Neural progenitor cell (in vitro differentiated cells): ENCODE data around the gene ZNF605. TPM values are rescaled to one million over a fixed set of nuclear protein-coding genes. Genes with fewer than 3 reads are reported as not detected.
"Not testable (repeated sequence)": the region's sequence is repeated elsewhere in the genome, so short reads cannot be mapped to it uniquely, and the experiment has no call there.

Experiments used
- DNase-seq: peaks from one replicate; pipeline ENCODE4 v3.0.0-alpha.2; 2016; ENCODE audit warnings: low spot score
- H2AFZ ChIP-seq: fragments of 200-600 bp; sonication (generic); replicated peaks from 2 replicates; pipeline ENCODE4 v1.6.1; 2016; ENCODE audit warnings: antibody characterized with exemption
- H3F3A ChIP-seq: fragments of 200-600 bp; sonication (generic); 2 replicates; pipeline ENCODE4 v1.6.1; 2016; ENCODE audit warnings: antibody characterized with exemption, low read depth
- H3K27ac ChIP-seq: fragments of 200-600 bp; sonication (generic); 2 replicates; pipeline ENCODE4 v1.5.1; 2016; ENCODE audit warnings: mild to moderate bottlenecking
- H3K27me3 ChIP-seq: fragments of 200-600 bp; sonication (generic); 2 replicates; pipeline ENCODE4 v1.6.1; 2016; ENCODE audit warnings: mild to moderate bottlenecking, moderate library complexity
- H3K36me3 ChIP-seq: fragments of 200-600 bp; sonication (generic); 2 replicates; pipeline ENCODE4 v1.5.1; 2016
- H3K4me1 ChIP-seq: fragments of 200-600 bp; sonication (generic); 2 replicates; pipeline ENCODE4 v1.6.1; 2016; ENCODE audit warnings: mixed run types
- H3K4me2 ChIP-seq: fragments of 200-600 bp; sonication (generic); 2 replicates; pipeline ENCODE4 v1.6.1; 2016
- H3K4me3 ChIP-seq: fragments of 200-600 bp; sonication (generic); 2 replicates; pipeline ENCODE4 v1.5.1; 2016
- H3K79me2 ChIP-seq: fragments of 200-600 bp; sonication (generic); 2 replicates; pipeline ENCODE4 v1.6.1; 2016; ENCODE audit warnings: low read depth
- H3K9ac ChIP-seq: fragments of 200-600 bp; sonication (generic); 2 replicates; pipeline ENCODE4 v1.6.1; 2016
- H3K9me3 ChIP-seq: fragments of 200-600 bp; sonication (generic); 2 replicates; pipeline ENCODE4 v1.5.1; 2016; ENCODE audit warnings: low read depth
- H4K20me1 ChIP-seq: fragments of 200-600 bp; sonication (generic); 2 replicates; pipeline ENCODE4 v1.6.1; 2016; ENCODE audit warnings: low read depth
- H3K27ac Mint-ChIP-seq: 3 replicates; pipeline ENCODE4 v1.8.0; 2021; ENCODE audit warnings: mixed read lengths
- H3K27me3 Mint-ChIP-seq: 2 replicates; pipeline ENCODE4 v1.8.0; 2022; ENCODE audit warnings: low read depth, mild to moderate bottlenecking, inconsistent platforms, moderate library complexity, mixed read lengths; ENCODE audit not compliant: insufficient read depth
- H3K36me3 Mint-ChIP-seq: 3 replicates; pipeline ENCODE4 v1.8.0; 2021; ENCODE audit warnings: mixed read lengths
- H3K4me1 Mint-ChIP-seq: 3 replicates; pipeline ENCODE4 v1.8.0; 2021; ENCODE audit warnings: mixed read lengths
- H3K4me3 Mint-ChIP-seq: 3 replicates; pipeline ENCODE4 v1.8.0; 2021; ENCODE audit warnings: mild to moderate bottlenecking, moderate library complexity, mixed read lengths
- H3K9me3 Mint-ChIP-seq: 3 replicates; pipeline ENCODE4 v1.8.0; 2020; ENCODE audit warnings: mixed read lengths
- EZH2 ChIP-seq: fragments of 200-600 bp; sonication (generic); IDR thresholded peaks from 2 replicates; pipeline ENCODE4 v1.6.1; 2017; ENCODE audit warnings: antibody characterized with exemption, mild to moderate bottlenecking, moderate library complexity
- EZH2phosphoT487 ChIP-seq: fragments of 200-600 bp; sonication (generic); IDR thresholded peaks from 2 replicates; pipeline ENCODE4 v1.6.1; 2017; ENCODE audit warnings: antibody characterized with exemption
- total RNA-seq: library from RNA; depleted of rRNA; stranded (reverse); fragments of >200 nt; gene quantifications from 2 replicates; pipeline ENCODE4 v1.2.3, GENCODE V29; 2015; ENCODE audit warnings: low replicate concordance
- TF ChIP-seq, protein P1 (sequence below): fragments of 200-600 bp; sonication (generic); IDR thresholded peaks from 2 replicates; pipeline ENCODE4 v1.5.1; 2017; ENCODE audit warnings: antibody characterized with exemption, mild to moderate bottlenecking

The ZNF605 gene
- total RNA-seq, 1 donor from 2014 or later: 28.8 TPM

DNA sequence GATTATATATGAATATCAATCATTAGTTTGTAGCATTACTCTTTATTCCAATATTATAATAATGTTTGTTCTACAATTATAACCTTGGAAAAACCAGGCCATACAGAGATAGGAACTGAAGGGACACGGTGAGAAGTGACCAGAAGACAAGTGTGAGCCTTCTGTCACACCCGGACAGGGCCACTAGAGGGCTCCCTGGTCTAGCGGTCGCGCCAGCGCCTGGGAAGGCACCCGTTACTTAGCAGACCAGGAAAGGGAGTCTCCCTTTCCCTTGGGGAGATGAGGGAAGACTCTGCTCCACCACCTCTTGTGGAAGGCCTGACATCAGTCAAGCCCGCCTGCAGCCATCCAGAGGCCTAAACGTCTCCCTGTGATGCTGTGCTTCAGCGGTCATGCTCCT lies 7.8 kb upstream of the ZNF605 start:
- peak; percentile 15 for DNase-seq
- H3K36me3 ChIP-seq, H3K4me1 Mint-ChIP-seq, H3K27ac ChIP-seq, H3K27me3 ChIP-seq, H3F3A ChIP-seq, H3K27ac Mint-ChIP-seq, H3K4me3 Mint-ChIP-seq, H3K27me3 Mint-ChIP-seq, H3K4me2 ChIP-seq, H3K9me3 ChIP-seq, H3K9ac ChIP-seq, H3K4me1 ChIP-seq, H3K79me2 ChIP-seq, H2AFZ ChIP-seq, H3K4me3 ChIP-seq, H4K20me1 ChIP-seq: not testable (repeated sequence)
- Mint-ChIP-seq H3K36me3 (peaks cover 26% of the 10 kb centered on the region), H3K9me3 (peaks cover 49% of the 10 kb centered on the region)
- TF ChIP-seq, protein P1, sequence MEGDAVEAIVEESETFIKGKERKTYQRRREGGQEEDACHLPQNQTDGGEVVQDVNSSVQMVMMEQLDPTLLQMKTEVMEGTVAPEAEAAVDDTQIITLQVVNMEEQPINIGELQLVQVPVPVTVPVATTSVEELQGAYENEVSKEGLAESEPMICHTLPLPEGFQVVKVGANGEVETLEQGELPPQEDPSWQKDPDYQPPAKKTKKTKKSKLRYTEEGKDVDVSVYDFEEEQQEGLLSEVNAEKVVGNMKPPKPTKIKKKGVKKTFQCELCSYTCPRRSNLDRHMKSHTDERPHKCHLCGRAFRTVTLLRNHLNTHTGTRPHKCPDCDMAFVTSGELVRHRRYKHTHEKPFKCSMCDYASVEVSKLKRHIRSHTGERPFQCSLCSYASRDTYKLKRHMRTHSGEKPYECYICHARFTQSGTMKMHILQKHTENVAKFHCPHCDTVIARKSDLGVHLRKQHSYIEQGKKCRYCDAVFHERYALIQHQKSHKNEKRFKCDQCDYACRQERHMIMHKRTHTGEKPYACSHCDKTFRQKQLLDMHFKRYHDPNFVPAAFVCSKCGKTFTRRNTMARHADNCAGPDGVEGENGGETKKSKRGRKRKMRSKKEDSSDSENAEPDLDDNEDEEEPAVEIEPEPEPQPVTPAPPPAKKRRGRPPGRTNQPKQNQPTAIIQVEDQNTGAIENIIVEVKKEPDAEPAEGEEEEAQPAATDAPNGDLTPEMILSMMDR: peak; percentile 49

DNA sequence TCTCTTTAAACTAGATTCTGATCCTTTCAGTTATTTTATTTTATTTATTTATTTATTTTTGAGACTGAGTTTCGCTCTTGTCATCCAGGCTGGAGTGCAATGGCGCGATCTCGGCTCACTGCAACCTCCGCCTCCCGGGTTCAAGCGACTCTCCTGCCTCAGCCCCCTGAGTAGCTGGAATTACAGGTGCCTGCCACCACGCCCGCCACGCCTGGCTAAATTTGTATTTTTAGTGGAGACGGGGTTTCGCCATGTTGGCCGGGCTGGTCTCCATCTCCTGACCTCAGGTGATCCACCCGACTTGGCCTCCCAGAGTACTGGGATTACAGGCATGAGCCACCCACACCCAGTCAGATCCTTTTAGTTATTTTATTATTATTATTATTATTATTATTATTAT lies 5.7 kb upstream of the ZNF605 start:
- not testable (repeated sequence) for H3K4me1 Mint-ChIP-seq, H3K9me3 ChIP-seq, H3K79me2 ChIP-seq, H4K20me1 ChIP-seq, H3K27me3 ChIP-seq, H3K4me2 ChIP-seq, H2AFZ ChIP-seq, H3K9ac ChIP-seq, H3K4me3 ChIP-seq, DNase-seq, H3K4me3 Mint-ChIP-seq, H3K27ac Mint-ChIP-seq, H3F3A ChIP-seq, H3K27ac ChIP-seq, H3K27me3 Mint-ChIP-seq, H3K36me3 ChIP-seq, H3K4me1 ChIP-seq
- H3K9me3 Mint-ChIP-seq: peaks cover 50% of the 10 kb centered on the region
- H3K36me3 Mint-ChIP-seq: peaks cover 24% of the 10 kb centered on the region

DNA sequence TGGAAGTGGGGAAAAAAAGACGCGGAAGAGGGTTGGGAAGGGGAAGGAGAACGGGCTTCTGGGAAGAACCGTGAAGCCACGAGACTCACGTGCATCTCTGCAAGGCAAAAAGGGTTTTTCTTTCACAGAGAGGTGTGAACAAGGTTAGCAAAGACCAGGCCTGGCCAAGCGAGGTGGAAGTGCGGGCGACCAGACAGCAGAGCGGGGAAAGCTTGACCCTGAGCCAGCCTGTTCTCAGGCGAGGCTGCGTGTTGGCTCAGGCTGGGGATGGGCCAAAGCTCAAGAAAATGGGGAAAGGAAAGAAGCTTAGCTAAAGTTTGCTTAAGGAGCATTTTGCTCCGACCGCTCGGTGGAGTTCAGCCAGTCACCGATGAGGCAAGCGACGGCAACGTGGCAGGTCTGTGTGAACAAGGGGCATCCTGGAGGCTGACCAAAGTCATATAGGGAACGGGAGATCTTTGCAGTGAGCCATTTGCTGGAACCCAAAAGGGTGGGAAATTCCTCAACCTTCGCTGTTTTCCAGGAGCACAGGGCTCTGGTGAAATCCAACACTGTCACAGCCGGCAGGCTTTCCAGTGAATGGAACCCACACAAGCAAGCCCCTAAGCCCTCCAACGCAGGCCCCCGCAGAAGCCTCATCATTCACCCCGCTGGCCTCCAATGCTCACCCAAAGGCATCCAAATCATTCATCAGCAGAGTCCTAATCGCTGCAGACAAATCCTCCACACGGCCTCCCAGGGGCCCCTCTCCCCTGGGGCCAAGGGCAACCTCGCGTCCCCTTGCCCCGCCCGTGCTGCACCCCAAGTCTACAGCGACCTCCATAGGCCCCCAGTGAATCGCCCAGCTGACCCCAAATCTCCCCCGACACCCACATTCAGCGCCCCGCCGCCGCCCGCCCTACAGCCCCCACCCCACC lies 754 bp downstream of the ZNF605 start:
- Mint-ChIP-seq H3K4me3 (peak overlapping the region; percentile 95), H3K27ac (peak overlapping the region; percentile 13), H3K4me1 (peaks cover 11% of the 10 kb centered on the region), H3K36me3 (peaks cover 26% of the 10 kb centered on the region), H3K9me3 (peaks cover 54% of the 10 kb centered on the region), H3K27me3 (peaks cover 13% of the 10 kb centered on the region)
- no peaks in the 10 kb centered on the region for H3K4me1 ChIP-seq
- H3F3A ChIP-seq: peaks cover 23% of the 10 kb centered on the region
- H3K36me3 ChIP-seq: no peaks in the 10 kb centered on the region
- peak overlapping the region; percentile 100 for H2AFZ ChIP-seq
- H3K4me3 ChIP-seq: peak overlapping the region; percentile 99
- peak overlapping the region; percentile 94 for H3K9ac ChIP-seq
- H3K27me3 ChIP-seq: no peaks in the 10 kb centered on the region
- peak; percentile 64 for DNase-seq
- H4K20me1 ChIP-seq: no peaks in the 10 kb centered on the region
- TF ChIP-seq, protein P1: peak; percentile 16
- no peak for TF ChIP-seq EZH2
- peaks cover 46% of the 10 kb centered on the region for H3K79me2 ChIP-seq
- H3K4me2 ChIP-seq: peak overlapping the region; percentile 79
- peak overlapping the region; percentile 80 for H3K27ac ChIP-seq
- H3K9me3 ChIP-seq: peaks cover 16% of the 10 kb centered on the region

DNA sequence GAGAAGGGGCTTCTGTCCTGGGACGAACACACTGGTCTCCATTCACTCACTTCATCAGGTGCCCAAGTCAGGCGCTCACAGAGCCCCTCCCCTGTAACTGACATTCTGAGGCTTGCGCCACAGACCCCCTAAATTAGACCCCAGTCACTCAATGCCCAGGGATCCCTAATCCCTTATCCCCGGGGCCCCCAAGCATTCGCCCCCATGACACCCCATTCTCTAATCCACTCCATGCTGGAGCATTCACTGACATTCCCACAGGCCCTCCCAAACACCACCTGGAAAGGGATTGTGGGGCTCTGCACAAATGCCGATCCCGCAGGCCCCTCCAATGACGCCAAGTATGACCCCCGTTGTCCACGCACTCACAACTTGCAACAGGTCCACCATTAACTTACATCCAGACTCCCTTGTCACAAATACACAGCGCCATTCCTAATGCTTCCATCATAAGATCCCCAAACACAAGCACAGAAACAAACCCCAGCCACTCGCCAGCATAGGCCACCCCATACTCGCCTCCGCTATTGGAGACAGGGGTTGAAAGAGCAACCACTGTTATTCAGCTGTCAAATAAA lies 1.5 kb downstream of the ZNF605 start:
- DNase-seq: no peak
- Histone ChIP-seq H2AFZ (no peak overlapping the region), H3K4me3 (peak overlapping the region; percentile 99), H3K79me2 (peaks cover 53% of the 10 kb centered on the region), H3K27ac (no peak overlapping the region), H3K9ac (no peak overlapping the region), H3K4me2 (peak overlapping the region; percentile 79), H3K36me3 (no peaks in the 10 kb centered on the region), H3K9me3 (peaks cover 16% of the 10 kb centered on the region), H3K4me1 (no peaks in the 10 kb centered on the region), H4K20me1 (no peaks in the 10 kb centered on the region), H3K27me3 (no peaks in the 10 kb centered on the region), H3F3A (peaks cover 23% of the 10 kb centered on the region)
- H3K27ac Mint-ChIP-seq: peak overlapping the region; percentile 13
- peak overlapping the region; percentile 95 for H3K4me3 Mint-ChIP-seq
- TF ChIP-seq, protein P1: no peak
- TF ChIP-seq EZH2: no peak
- TF ChIP-seq EZH2phosphoT487: no peak
- H3K4me1 Mint-ChIP-seq: peaks cover 11% of the 10 kb centered on the region
- H3K36me3 Mint-ChIP-seq: peaks cover 28% of the 10 kb centered on the region
- H3K27me3 Mint-ChIP-seq: peaks cover 15% of the 10 kb centered on the region
- H3K9me3 Mint-ChIP-seq: peaks cover 54% of the 10 kb centered on the region
